Gastrocnemius medialis (tissue), 4 donors: ENCODE results near the gene NHLRC2. TPM values are rescaled to one million over a fixed set of nuclear protein-coding genes. Genes with fewer than 3 reads are reported as not detected.

Source experiments
- ATAC-seq, 2 donors: fragments of 150-250 bp; one replicate each; pipeline ENCODE4 v1.9.1; 2016
- DNase-seq, 2 donors: peaks; one replicate each; pipeline ENCODE4 v3.0.0-alpha.2; 2019
- H3K27ac ChIP-seq, 4 donors: fragments of 200-600 bp; sonication (generic); 1 replicate in 1 of 4; 2 replicates in 3 of 4; pipeline ENCODE4 v1.5.1; 2016 to 2018; ENCODE audit warnings: mild to moderate bottlenecking in 2 of 4, moderate library complexity in 1 of 4
- H3K27me3 ChIP-seq, 3 donors: fragments of 200-600 bp; sonication (generic) in 2 of 3; 1 replicate in 1 of 3; 2 replicates in 2 of 3; pipeline versions ENCODE4 v1.5.1 to v1.6.0; 2016 to 2019; ENCODE audit warnings: mild to moderate bottlenecking in 1 of 3, moderate library complexity in 1 of 3
- H3K36me3 ChIP-seq, 2 donors: fragments of 200-600 bp; sonication (generic) in 1 of 2; one replicate each; pipeline ENCODE4 v1.5.1; 2017 to 2018
- H3K4me1 ChIP-seq, 2 donors: fragments of 200-600 bp; sonication (generic) in 1 of 2; one replicate each; pipeline ENCODE4 v1.5.1; 2016 to 2017; ENCODE audit warnings: mild to moderate bottlenecking in 2 of 2
- H3K4me3 ChIP-seq, 4 donors: fragments of 200-600 bp; sonication (generic) in 3 of 4; 1 replicate in 1 of 4; 2 replicates in 3 of 4; pipeline ENCODE4 v1.5.1; 2016 to 2019; ENCODE audit warnings: mild to moderate bottlenecking in 2 of 4
- H3K9me3 ChIP-seq, 3 donors: fragments of 200-600 bp; sonication (generic) in 2 of 3; 1 replicate in 1 of 3; 2 replicates in 2 of 3; pipeline ENCODE4 v1.5.1; 2016 to 2019
- CTCF ChIP-seq, 5 experiments: fragments of 450-650 bp in 3 of 5; fragments of 200-600 bp in 2 of 5; sonication (generic) in 2 of 5; IDR thresholded peaks in 4 of 5; conservative IDR thresholded peaks in 1 of 5; 1 replicate in 4 of 5; 2 replicates in 1 of 5; pipeline ENCODE4 v1.5.1; 2016 to 2019; ENCODE audit warnings: antibody characterized with exemption in 5 of 5, mild to moderate bottlenecking in 3 of 5, moderate library complexity in 3 of 5
- POLR2A ChIP-seq, 2 donors: fragments of 450-650 bp; IDR thresholded peaks; one replicate each; pipeline ENCODE4 v1.6.1; 2017; ENCODE audit warnings: antibody characterized with exemption in 2 of 2, mild to moderate bottlenecking in 2 of 2, moderate library complexity in 2 of 2
- in situ Hi-C, 4 donors: fragments of 200-750 bp; cut with MboI; loops; one replicate each; pipeline versions ENCODE4 v1.15.0 to v1.8.0; 2017; ENCODE audit warnings: low sequenced_read_pairs in 4 of 4
- intact Hi-C: fragments of 100-400 bp; cut with DNase I; formaldehyde crosslinking; loops from one replicate; pipeline ENCODE4 v1.15.1; 2023; ENCODE audit warnings: low total_unique reads
- total RNA-seq, 4 donors: library from RNA; depleted of rRNA; stranded (reverse); fragments of >200 nt; gene quantifications; one replicate each; pipeline versions ENCODE4 v1.1.0 to v1.2.3, GENCODE V29; 2016

The NHLRC2 gene
- total RNA-seq, 4 donors from 2014 or later: 11.4 to 109 (median 40.7) TPM

GRCh38 chr10:113866551-113867394 lies 12.3 kb downstream of the NHLRC2 start:
- no peak overlapping the region for H3K27ac ChIP-seq
- H3K4me3 ChIP-seq: no peak overlapping the region
- in situ Hi-C loops (no loop called here), intact Hi-C loops (no loop called here)
- ATAC-seq (no peak), DNase-seq (no peak)
- peaks cover 12 to 13% of the 10 kb centered on the region in 2 donors for H3K4me1 ChIP-seq
- no peak for TF ChIP-seq CTCF (IDR thresholded peaks at IDR 0.05 in 4 of 5, conservative IDR thresholded peaks at IDR 0.05 in 1 of 5)
- no peak for TF ChIP-seq POLR2A (IDR thresholded peaks at IDR 0.05)
- H3K9me3 ChIP-seq: no peaks in the 10 kb centered on the region
- H3K36me3 ChIP-seq: peaks cover 0 to 24% of the 10 kb centered on the region in 2 donors
- no peaks in the 10 kb centered on the region for H3K27me3 ChIP-seq

GRCh38 chr10:113867904-113868303 lies 13.4 kb downstream of the NHLRC2 start:
- H3K4me1 ChIP-seq: peaks cover 12 to 13% of the 10 kb centered on the region in 2 donors
- H3K27me3 ChIP-seq: no peaks in the 10 kb centered on the region
- ATAC-seq (no peak), DNase-seq (no peak)
- TF ChIP-seq POLR2A (IDR thresholded peaks at IDR 0.05): no peak
- no peak for TF ChIP-seq CTCF (IDR thresholded peaks at IDR 0.05 in 4 of 5, conservative IDR thresholded peaks at IDR 0.05 in 1 of 5)
- in situ Hi-C loops (no loop called here), intact Hi-C loops (no loop called here)
- H3K36me3 ChIP-seq: peaks cover 2 to 28% of the 10 kb centered on the region in 2 donors
- peaks cover 0 to 10% (median 4%) of the 10 kb centered on the region in 3 donors for H3K9me3 ChIP-seq
- H3K27ac ChIP-seq: no peak overlapping the region
- H3K4me3 ChIP-seq: no peak overlapping the region

- no peak for TF ChIP-seq POLR2A (IDR thresholded peaks at IDR 0.05)
- no peak for TF ChIP-seq CTCF (IDR thresholded peaks at IDR 0.05 in 4 of 5, conservative IDR thresholded peaks at IDR 0.05 in 1 of 5)
- peaks cover 2 to 11% of the 10 kb centered on the region in 2 donors for H3K36me3 ChIP-seq
- no peaks in the 10 kb centered on the region for H3K27me3 ChIP-seq
- intact Hi-C loops (no loop called here), in situ Hi-C loops (no loop called here)
- no peak overlapping the region for H3K4me3 ChIP-seq
- H3K27ac ChIP-seq: no peak overlapping the region
- DNase-seq (no peak), ATAC-seq (no peak)
- peaks cover 12 to 13% of the 10 kb centered on the region in 2 donors for H3K4me1 ChIP-seq
- H3K9me3 ChIP-seq: peaks cover 0 to 11% (median 4%) of the 10 kb centered on the region in 3 donors
Observed at GRCh38 chr10:113869789-113870188, 15.3 kb downstream of the NHLRC2 start.

GRCh38 chr10:113872139-113873030 lies 17.9 kb downstream of the NHLRC2 start:
- DNase-seq (no peak), ATAC-seq (no peak)
- no peaks in the 10 kb centered on the region for H3K27me3 ChIP-seq
- H3K4me3 ChIP-seq: no peak overlapping the region
- H3K36me3 ChIP-seq: peaks cover 2 to 19% of the 10 kb centered on the region in 2 donors
- peaks cover 4 to 5% of the 10 kb centered on the region in 2 donors for H3K4me1 ChIP-seq
- in situ Hi-C loops (no loop called here), intact Hi-C loops (no loop called here)
- no peak overlapping the region for H3K27ac ChIP-seq
- H3K9me3 ChIP-seq: peaks cover 0 to 11% (median 4%) of the 10 kb centered on the region in 3 donors
- TF ChIP-seq POLR2A (IDR thresholded peaks at IDR 0.05) (no peak), CTCF (IDR thresholded peaks at IDR 0.05 in 4 of 5, conservative IDR thresholded peaks at IDR 0.05 in 1 of 5) (no peak)
